Measurements from ENCODE around the gene FAM118A.

GRCh38 chr22:45340323-45340722 is 30.6 kb downstream of the FAM118A start:
- TF ChIP-seq CTCF (IDR thresholded peaks at IDR 0.05; ENCODE audit: low read length) (no peak), EZH2 (IDR thresholded peaks at IDR 0.05; ENCODE audit: borderline replicate concordance, low read length) (no peak)
